Measurements from ENCODE around the gene GAREM1.

GRCh38 chr18:32381761-32382160 is 88.9 kb downstream of the GAREM1 start:
- TF ChIP-seq SMC3 (IDR thresholded peaks at IDR 0.05; ENCODE audit: low read depth, low read length), result no peak
- TF ChIP-seq, protein P1, sequence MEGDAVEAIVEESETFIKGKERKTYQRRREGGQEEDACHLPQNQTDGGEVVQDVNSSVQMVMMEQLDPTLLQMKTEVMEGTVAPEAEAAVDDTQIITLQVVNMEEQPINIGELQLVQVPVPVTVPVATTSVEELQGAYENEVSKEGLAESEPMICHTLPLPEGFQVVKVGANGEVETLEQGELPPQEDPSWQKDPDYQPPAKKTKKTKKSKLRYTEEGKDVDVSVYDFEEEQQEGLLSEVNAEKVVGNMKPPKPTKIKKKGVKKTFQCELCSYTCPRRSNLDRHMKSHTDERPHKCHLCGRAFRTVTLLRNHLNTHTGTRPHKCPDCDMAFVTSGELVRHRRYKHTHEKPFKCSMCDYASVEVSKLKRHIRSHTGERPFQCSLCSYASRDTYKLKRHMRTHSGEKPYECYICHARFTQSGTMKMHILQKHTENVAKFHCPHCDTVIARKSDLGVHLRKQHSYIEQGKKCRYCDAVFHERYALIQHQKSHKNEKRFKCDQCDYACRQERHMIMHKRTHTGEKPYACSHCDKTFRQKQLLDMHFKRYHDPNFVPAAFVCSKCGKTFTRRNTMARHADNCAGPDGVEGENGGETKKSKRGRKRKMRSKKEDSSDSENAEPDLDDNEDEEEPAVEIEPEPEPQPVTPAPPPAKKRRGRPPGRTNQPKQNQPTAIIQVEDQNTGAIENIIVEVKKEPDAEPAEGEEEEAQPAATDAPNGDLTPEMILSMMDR (IDR thresholded peaks at IDR 0.05), result no peak
- no peak for TF ChIP-seq RXRA (IDR thresholded peaks at IDR 0.05; ENCODE audit: borderline replicate concordance, low read depth)
- TF ChIP-seq RAD21 (IDR thresholded peaks at IDR 0.05; ENCODE audit: low read length), result no peak
